Stimulated activated CD4-positive, alpha-beta T cell treated with anti-CD3 and anti-CD28 coated beads, Interleukin-15, amount 100 ng/mL, for 24 hours (primary cell): ENCODE measurements around the gene UNC119.
A peak's percentile ranks its signal among the peaks of the same experiment; 100 is the strongest.
"Not testable (repeated sequence)": the region's sequence is repeated elsewhere in the genome, so short reads cannot be mapped to it uniquely, and the experiment has no call there.

Experiments
- DNase-seq: peaks from one replicate; pipeline ENCODE4 v3.0.0-alpha.2; 2020

The UNC119 gene

GRCh38 chr17:28552176-28552999, at the start of gene UNC119:
TSS of gene UNC119 (minus strand) at chr17:28552624. CDS start at chr17:28552557, 67 bp downstream.
- peak; percentile 86 for DNase-seq

GRCh38 chr17:28599311-28600184, 47.1 kb upstream of the UNC119 start:
- DNase-seq, result peak; percentile 80

DNA sequence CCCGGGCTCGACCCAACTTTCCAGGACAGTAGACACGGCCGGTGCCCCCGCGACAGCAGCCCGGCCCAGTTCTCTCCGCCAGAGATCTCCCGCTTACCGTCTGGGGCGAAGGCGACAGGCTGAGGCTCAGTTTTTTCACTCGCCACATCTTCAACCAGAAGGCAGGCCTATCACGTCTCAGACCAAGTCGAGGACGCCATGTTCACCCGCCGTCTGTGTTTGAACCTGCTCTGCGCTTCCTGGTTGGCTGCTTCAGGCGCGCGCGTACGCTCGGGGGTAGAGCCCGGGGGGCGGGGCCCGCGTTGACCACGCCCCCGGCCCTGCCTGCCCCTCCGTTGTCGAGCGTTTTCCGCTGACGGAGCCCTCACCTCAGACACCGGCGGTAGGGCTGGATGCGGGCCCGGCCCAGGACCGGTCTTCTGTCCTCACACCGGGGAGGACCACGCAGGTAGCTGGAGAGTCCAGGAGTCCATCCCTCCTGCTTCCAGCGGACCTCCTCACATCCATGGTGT, 46.4 kb upstream of the UNC119 start, which contains the start of gene SPAG5:
Gene SPAG5 (minus strand): TSS at position 227 of the 512 bp plus-strand sequence. CDS start 79 bp downstream, at position 148.
- DNase-seq, result peak; percentile 96

GRCh38 chr17:28598389-28598788, 46.0 kb upstream of the UNC119 start:
- no peak for DNase-seq

DNA sequence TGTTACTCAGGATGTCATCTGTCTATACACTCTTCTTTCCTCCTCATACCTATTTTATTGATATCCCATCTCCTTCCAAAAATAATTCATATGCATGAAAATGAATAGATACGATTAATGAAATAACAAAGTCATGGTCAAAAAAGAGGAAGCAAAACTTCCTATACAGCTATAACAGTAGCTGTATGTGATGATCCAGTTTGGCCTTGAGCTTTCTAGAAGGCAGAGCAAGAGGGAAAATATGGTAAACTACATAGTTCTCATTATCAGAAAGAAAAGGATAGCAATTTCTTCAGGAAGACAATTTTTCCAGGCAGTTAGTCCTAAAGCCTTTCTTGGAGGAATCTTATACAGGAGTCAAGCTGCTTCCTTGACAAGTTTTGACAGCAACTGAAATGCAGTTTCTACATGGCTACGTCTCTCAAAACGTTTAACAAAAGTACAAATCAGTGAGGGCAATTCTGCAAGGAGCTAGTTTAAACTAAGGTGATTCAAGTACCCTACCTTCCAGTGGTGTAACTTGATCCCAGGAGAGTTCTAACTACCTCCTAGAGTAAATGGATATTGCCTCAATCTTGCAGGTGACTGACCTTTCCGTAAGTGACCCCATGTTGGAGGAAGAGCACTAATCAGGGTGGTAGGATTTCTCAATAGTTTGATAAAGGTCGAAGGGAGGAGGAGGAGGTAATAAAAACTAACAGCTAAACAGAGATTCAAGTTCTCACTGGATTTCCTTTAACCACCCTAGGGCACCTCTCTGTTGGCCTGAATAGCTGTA, 45.4 kb upstream of the UNC119 start:
- no peak for DNase-seq

- DNase-seq, result no peak
Observed at GRCh38 chr17:28592260-28592659, 39.8 kb upstream of the UNC119 start.

GRCh38 chr17:28585851-28586250, 33.4 kb upstream of the UNC119 start:
- no peak for DNase-seq

GRCh38 chr17:28584434-28584833, 32.0 kb upstream of the UNC119 start:
- no peak for DNase-seq

DNA sequence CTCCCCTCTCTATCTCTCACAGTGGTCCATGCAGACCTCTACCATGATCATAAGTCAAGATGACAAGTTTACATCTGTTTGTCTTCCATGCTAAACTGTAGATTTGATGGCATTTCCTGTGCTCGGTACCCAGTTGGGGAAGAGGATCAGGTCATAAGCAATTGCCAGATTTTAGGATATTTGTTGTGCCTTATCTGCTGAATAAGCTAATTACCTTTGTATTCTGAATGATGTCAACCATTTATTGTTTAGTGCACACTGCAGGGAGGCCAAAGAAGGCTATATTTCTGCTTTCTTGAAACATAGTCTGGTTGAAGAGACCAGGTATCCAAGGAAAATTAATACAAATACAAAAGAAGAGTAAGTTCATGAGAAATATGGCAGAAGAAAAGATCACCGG, 30.1 kb upstream of the UNC119 start:
- DNase-seq, result no peak

DNA sequence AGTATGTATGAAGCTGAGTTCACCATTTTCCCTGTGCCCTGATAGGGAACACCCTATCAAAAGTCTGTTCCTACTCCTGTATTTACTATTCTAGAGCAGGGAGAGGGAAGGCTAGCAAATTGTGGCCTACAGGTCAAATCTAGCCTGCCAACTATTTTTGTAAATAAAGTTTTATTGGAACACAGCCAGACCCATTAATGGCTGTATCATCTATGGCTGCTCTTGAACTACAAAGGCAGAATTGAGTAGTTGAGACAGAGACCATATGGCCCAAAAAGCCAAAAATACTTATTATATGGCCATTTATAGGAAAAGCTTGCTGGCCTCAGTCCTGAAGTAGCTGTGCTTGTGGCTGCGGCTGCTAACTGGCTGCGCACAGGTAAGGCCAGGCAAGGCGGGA, 28.5 kb upstream of the UNC119 start:
- no peak for DNase-seq

- peak; percentile 43 for DNase-seq
Observed at GRCh38 chr17:28579526-28579925, 27.1 kb upstream of the UNC119 start.

DNA sequence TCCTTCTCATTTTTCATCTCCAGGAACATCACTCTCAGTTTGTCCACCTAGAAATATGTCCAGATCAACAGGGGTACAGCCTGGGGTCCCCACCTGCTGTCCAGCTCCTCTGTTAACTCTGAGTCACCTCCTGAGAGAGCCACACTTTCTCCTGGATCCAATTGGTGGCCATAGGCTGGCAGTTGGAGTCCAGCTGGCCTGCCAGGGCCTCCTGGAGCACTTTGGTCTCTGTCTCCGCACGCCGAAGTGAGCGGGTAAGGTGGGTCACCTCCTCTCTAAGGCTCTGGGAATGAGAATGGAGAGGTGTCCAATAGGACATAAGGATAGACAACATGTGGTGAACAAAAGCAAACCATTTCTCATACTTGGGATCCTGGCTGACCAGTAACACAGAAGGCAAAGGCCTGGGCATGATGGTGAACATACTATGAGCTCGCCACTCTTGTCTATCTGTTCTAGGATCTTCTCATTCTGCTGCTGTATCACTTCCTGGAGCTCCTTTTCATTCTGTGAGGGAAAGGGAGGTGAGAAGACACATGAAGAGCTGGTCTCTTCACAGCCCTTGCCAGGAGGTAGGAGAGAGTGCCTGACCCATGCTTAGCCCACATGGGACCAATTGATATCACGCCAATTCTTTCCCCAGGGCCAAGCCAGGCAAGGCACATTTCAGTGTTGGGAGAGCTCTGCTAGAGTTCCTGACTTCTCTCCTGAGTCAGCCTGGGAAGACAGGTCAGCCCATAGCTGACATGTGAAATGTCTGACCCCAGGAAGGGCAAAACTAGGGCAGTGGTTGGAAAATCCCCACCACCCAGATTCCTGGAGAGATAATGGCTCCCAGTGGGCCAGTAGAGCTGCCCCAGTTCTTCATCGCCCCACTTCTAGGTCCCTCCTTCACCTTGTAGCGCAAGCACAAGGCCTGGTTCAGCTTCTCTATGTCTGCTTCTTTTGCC, 26.1 kb upstream of the UNC119 start:
- no peak for DNase-seq

DNA sequence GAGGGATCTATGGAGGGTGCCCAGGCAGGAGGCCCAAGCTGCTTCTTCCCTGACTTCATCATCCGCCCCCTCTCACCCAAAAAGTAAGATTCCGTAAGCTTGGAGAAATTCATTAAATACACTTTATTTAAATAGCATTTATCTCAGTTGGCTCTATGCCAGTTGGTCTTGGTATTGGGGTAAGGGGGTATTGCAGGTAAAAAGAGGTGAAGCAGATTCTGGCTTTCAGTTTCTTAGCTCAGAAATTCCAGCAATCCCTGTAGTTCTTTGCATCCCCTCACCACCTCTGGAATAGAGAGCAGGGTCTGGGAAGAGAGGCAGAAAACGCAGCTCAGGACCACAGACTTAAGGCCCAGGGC, 25.0 kb upstream of the UNC119 start:
- no peak for DNase-seq

- DNase-seq, result peak; percentile 99
Observed at GRCh38 chr17:28576758-28577465, 24.5 kb upstream of the UNC119 start, which contains the start of gene ALDOC. TSS of gene ALDOC (minus strand) at chr17:28576895. CDS start at chr17:28575532, 1,363 bp downstream.

GRCh38 chr17:28576016-28576415, 23.6 kb upstream of the UNC119 start:
- DNase-seq, result not testable (repeated sequence)

DNA sequence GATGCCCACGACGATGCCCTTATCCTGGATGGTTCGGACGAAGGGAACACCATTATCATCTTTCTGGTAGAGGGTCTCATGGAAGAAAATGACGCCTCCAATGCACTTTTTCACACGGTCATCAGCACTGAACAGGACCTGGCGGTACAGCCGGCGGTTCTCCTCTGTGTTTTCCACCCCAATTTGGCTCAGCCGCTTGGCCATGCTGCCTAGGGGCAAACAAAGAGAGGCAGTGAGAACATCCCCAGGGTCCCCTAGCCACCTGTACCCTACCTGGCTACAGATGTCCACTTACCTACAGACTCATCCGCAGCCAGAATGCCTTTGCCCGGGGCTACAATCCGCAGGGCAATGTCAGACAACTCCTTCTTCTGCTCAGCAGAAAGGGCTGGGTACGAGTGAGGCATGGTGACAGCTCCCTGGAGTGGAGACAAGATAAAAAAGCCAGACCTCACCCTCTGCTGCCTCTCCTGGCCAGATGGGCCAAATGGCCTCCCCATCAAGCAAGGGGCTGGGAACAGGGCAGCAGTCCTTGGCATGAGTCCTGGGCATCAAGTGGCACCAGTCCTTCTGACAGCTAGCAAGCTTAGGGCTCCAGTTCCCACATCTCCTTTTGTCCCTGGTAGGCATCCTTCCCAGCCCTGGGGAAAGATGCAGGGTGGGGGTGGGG, 22.8 kb upstream of the UNC119 start:
- DNase-seq, result no peak

GRCh38 chr17:28574526-28574925, 22.1 kb upstream of the UNC119 start:
- no peak for DNase-seq

GRCh38 chr17:28573966-28574480, 21.6 kb upstream of the UNC119 start:
- DNase-seq, result no peak

GRCh38 chr17:28573521-28573920, 21.1 kb upstream of the UNC119 start:
- no peak for DNase-seq

DNA sequence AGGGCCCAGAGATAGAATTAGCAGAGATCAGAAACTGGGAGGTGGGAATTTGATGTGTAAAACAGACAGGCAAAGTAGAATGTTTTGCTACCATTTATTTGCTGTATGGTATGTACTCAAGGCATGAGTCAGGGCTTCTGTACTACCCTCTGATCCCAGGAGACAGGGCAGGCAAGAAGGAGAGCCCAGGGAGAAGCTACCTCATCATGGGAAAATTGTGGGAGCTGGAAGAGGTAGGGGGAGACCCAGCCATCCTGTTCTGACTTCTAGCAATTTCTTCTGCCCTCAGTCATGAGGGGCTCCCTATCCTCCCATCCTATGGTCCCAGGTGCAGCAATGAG, 20.6 kb upstream of the UNC119 start:
- DNase-seq, result no peak
